ENCODE measurements around the gene ACACB. TPM values are rescaled to one million over a fixed set of nuclear protein-coding genes. Genes with fewer than 3 reads are reported as not detected.

The ACACB gene
- total and polyA plus RNA-seq, 4 donors: 8.4 to 70.3 (median 30.1) TPM

GRCh38 chr12:109258607-109259544 is 142.5 kb downstream of the ACACB start:
- H3K27ac ChIP-seq (ENCODE audit: low read depth in 1 of 2, low read length in 2 of 2): no peak overlapping the region
- no peaks in the 10 kb centered on the region for H3K27me3 ChIP-seq (ENCODE audit: control insufficient read depth in 1 of 2, insufficient read depth in 2 of 2, low read length in 1 of 2)
- DNase-seq (no peak), ATAC-seq (ENCODE audit: low FRiP score) (no peak)
- H3K4me3 ChIP-seq (ENCODE audit: low read length in 2 of 2): no peak overlapping the region
- no peaks in the 10 kb centered on the region for H3K4me1 ChIP-seq (ENCODE audit: control insufficient read depth in 1 of 2, insufficient read depth in 2 of 2, low read length in 2 of 2)
- intact Hi-C loops (cut with DNase I): no loop called here
- no peaks in the 10 kb centered on the region for H3K9me3 ChIP-seq (ENCODE audit: control insufficient read depth, low read length)
- peaks cover 6 to 11% of the 10 kb centered on the region in 2 donors for H3K36me3 ChIP-seq (ENCODE audit: control insufficient read depth in 1 of 2, insufficient read depth in 2 of 2, low read length in 1 of 2)
- WGBS, 2 donors: 87 to 93% methylated on average over 16 of the region's 16 CpGs

- Histone ChIP-seq H3K4me1 (ENCODE audit: control insufficient read depth in 1 of 2, insufficient read depth in 2 of 2, low read length in 2 of 2) (no peaks in the 10 kb centered on the region), H3K27ac (ENCODE audit: low read depth in 1 of 2, low read length in 2 of 2) (no peak overlapping the region), H3K4me3 (ENCODE audit: low read length in 2 of 2) (no peak overlapping the region), H3K9me3 (ENCODE audit: control insufficient read depth, low read length) (no peaks in the 10 kb centered on the region), H3K36me3 (ENCODE audit: control insufficient read depth in 1 of 2, insufficient read depth in 2 of 2, low read length in 1 of 2) (peaks cover 6 to 7% of the 10 kb centered on the region in 2 donors), H3K27me3 (ENCODE audit: control insufficient read depth in 1 of 2, insufficient read depth in 2 of 2, low read length in 1 of 2) (no peaks in the 10 kb centered on the region)
- ATAC-seq (ENCODE audit: low FRiP score) (no peak), DNase-seq (no peak)
- WGBS, 2 donors: 86% methylated on average over 1 of the region's 1 CpG
- intact Hi-C loops (cut with DNase I): no loop called here
Observed at GRCh38 chr12:109259545-109259895, 143.1 kb downstream of the ACACB start.

GRCh38 chr12:109261087-109261486 is 144.7 kb downstream of the ACACB start:
- Histone ChIP-seq H3K4me1 (ENCODE audit: control insufficient read depth in 1 of 2, insufficient read depth in 2 of 2, low read length in 2 of 2) (no peaks in the 10 kb centered on the region), H3K27ac (ENCODE audit: low read depth in 1 of 2, low read length in 2 of 2) (no peak overlapping the region), H3K27me3 (ENCODE audit: control insufficient read depth in 1 of 2, insufficient read depth in 2 of 2, low read length in 1 of 2) (no peaks in the 10 kb centered on the region), H3K4me3 (ENCODE audit: low read length in 2 of 2) (no peak overlapping the region), H3K9me3 (ENCODE audit: control insufficient read depth, low read length) (no peaks in the 10 kb centered on the region), H3K36me3 (ENCODE audit: control insufficient read depth in 1 of 2, insufficient read depth in 2 of 2, low read length in 1 of 2) (peaks cover 7 to 8% of the 10 kb centered on the region in 2 donors)
- DNase-seq (no peak), ATAC-seq (ENCODE audit: low FRiP score) (no peak)
- WGBS, 2 donors: 89 to 93% methylated on average over 1 of the region's 1 CpG
- intact Hi-C loops (cut with DNase I): loop anchor here in 1 of 2 donors (5.0 kb wide), 1 partner anchor 126 kb away; no protein-coding TSS in a partner anchor

GRCh38 chr12:109261939-109262338 is 145.6 kb downstream of the ACACB start:
- DNase-seq (no peak), ATAC-seq (ENCODE audit: low FRiP score) (no peak)
- 91 to 97% methylated on average over 2 of the region's 2 CpGs for WGBS, 2 donors
- Histone ChIP-seq H3K4me1 (ENCODE audit: control insufficient read depth in 1 of 2, insufficient read depth in 2 of 2, low read length in 2 of 2) (no peaks in the 10 kb centered on the region), H3K36me3 (ENCODE audit: control insufficient read depth in 1 of 2, insufficient read depth in 2 of 2, low read length in 1 of 2) (peaks cover 7 to 8% of the 10 kb centered on the region in 2 donors), H3K9me3 (ENCODE audit: control insufficient read depth, low read length) (no peaks in the 10 kb centered on the region), H3K27me3 (ENCODE audit: control insufficient read depth in 1 of 2, insufficient read depth in 2 of 2, low read length in 1 of 2) (no peaks in the 10 kb centered on the region), H3K4me3 (ENCODE audit: low read length in 2 of 2) (no peak overlapping the region), H3K27ac (ENCODE audit: low read depth in 1 of 2, low read length in 2 of 2) (no peak overlapping the region)
- intact Hi-C loops (cut with DNase I): loop anchor here in 1 of 2 donors (5.0 kb wide), 1 partner anchor 125 kb away; no protein-coding TSS in a partner anchor

- intact Hi-C loops (cut with DNase I): loop anchor here in 1 of 2 donors (5.0 kb wide), 1 partner anchor 124 kb away; no protein-coding TSS in a partner anchor
- no peaks in the 10 kb centered on the region for H3K4me1 ChIP-seq (ENCODE audit: control insufficient read depth in 1 of 2, insufficient read depth in 2 of 2, low read length in 2 of 2)
- WGBS, 2 donors: 99 to 100% methylated on average over 3 of the region's 3 CpGs
- no peaks in the 10 kb centered on the region for H3K9me3 ChIP-seq (ENCODE audit: control insufficient read depth, low read length)
- DNase-seq (no peak), ATAC-seq (ENCODE audit: low FRiP score) (no peak)
- no peak overlapping the region for H3K4me3 ChIP-seq (ENCODE audit: low read length in 2 of 2)
- H3K27ac ChIP-seq (ENCODE audit: low read depth in 1 of 2, low read length in 2 of 2): no peak overlapping the region
- H3K27me3 ChIP-seq (ENCODE audit: control insufficient read depth in 1 of 2, insufficient read depth in 2 of 2, low read length in 1 of 2): no peaks in the 10 kb centered on the region
- peaks cover 7 to 8% of the 10 kb centered on the region in 2 donors for H3K36me3 ChIP-seq (ENCODE audit: control insufficient read depth in 1 of 2, insufficient read depth in 2 of 2, low read length in 1 of 2)
Observed at GRCh38 chr12:109263439-109263838, 147.1 kb downstream of the ACACB start.

- ATAC-seq (ENCODE audit: low FRiP score) (peak; percentile 77), DNase-seq (peak; percentile 74 to 88)
- no peaks in the 10 kb centered on the region for H3K9me3 ChIP-seq (ENCODE audit: control insufficient read depth, low read length)
- intact Hi-C loops (cut with DNase I): loop anchor here (1.0 to 5.0 kb wide), 3 partner anchors 121 to 128 kb away; no protein-coding TSS in a partner anchor
- H3K36me3 ChIP-seq (ENCODE audit: control insufficient read depth in 1 of 2, insufficient read depth in 2 of 2, low read length in 1 of 2): peaks cover 6 to 7% of the 10 kb centered on the region in 2 donors
- no peaks in the 10 kb centered on the region for H3K27me3 ChIP-seq (ENCODE audit: control insufficient read depth in 1 of 2, insufficient read depth in 2 of 2, low read length in 1 of 2)
- H3K27ac ChIP-seq (ENCODE audit: low read depth in 1 of 2, low read length in 2 of 2): no peak overlapping the region
- no peaks in the 10 kb centered on the region for H3K4me1 ChIP-seq (ENCODE audit: control insufficient read depth in 1 of 2, insufficient read depth in 2 of 2, low read length in 2 of 2)
- H3K4me3 ChIP-seq (ENCODE audit: low read length in 2 of 2): no peak overlapping the region
- WGBS, 2 donors: 55 to 56% methylated on average over 23 of the region's 23 CpGs
Observed at GRCh38 chr12:109264095-109264942, 147.9 kb downstream of the ACACB start.

GRCh38 chr12:109264943-109265650 is 148.7 kb downstream of the ACACB start:
- no peaks in the 10 kb centered on the region for H3K27me3 ChIP-seq (ENCODE audit: control insufficient read depth in 1 of 2, insufficient read depth in 2 of 2, low read length in 1 of 2)
- H3K36me3 ChIP-seq (ENCODE audit: control insufficient read depth in 1 of 2, insufficient read depth in 2 of 2, low read length in 1 of 2): peaks cover 6 to 7% of the 10 kb centered on the region in 2 donors
- ATAC-seq (ENCODE audit: low FRiP score): peak; percentile 24
- intact Hi-C loops (cut with DNase I): loop anchor here (1.0 to 5.0 kb wide), 3 partner anchors 120 to 128 kb away; no protein-coding TSS in a partner anchor
- WGBS, 2 donors: 95 to 97% methylated on average over 27 of the region's 27 CpGs
- H3K9me3 ChIP-seq (ENCODE audit: control insufficient read depth, low read length): no peaks in the 10 kb centered on the region
- no peak for DNase-seq
- H3K27ac ChIP-seq (ENCODE audit: low read depth in 1 of 2, low read length in 2 of 2): no peak overlapping the region
- no peaks in the 10 kb centered on the region for H3K4me1 ChIP-seq (ENCODE audit: control insufficient read depth in 1 of 2, insufficient read depth in 2 of 2, low read length in 2 of 2)
- no peak overlapping the region for H3K4me3 ChIP-seq (ENCODE audit: low read length in 2 of 2)
